ENCODE data around the gene CIRBP. TPM values are rescaled to one million over a fixed set of nuclear protein-coding genes. Genes with fewer than 3 reads are reported as not detected.
"Not testable (repeated sequence)": the region's sequence is repeated elsewhere in the genome, so short reads cannot be mapped to it uniquely, and the experiment has no call there.

CIRBP gene
- total RNA-seq, 4 donors from 2014 or later, result 274 to 578 (median 418) TPM

DNA sequence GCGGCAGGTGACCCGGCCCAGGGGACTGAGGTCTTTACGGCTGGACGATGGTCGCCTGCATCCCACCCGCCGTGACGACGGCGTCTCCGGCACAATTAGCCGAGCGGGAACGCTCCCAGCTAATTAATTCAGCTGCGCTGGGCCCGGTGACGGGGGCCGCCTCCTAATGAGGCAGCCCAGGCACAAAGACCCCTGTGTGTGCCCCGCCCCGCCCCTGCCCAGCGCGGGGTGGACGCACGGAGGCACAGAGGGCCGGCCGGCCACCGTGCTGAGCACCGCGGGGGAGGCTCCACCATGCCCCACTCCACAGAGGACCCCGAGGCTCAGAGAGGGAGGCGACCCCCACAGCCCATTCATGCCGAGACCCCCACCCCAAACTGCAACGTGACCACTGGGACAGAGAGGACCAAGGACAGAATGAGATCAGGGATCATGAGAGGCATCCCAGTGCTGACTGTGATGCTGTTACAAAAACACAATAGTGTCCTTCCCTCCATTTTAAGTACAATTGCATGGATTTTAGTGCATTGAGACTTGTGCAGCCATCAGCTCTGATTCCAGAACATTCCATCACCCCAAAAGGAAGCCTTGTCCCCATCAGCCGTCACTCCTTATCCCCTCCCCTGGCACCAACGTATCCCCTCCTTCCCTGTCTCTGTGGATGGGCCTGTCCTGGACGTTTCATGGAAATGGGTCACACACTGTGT, 33.6 kb downstream of the CIRBP start:
- no peaks in the 10 kb centered on the region for H3K36me3 ChIP-seq
- H3K27me3 ChIP-seq, result peaks cover 0 to 3% (median 0%) of the 10 kb centered on the region in 3 donors
- no peak for DNase-seq
- intact Hi-C loops (cut with DNase I; ENCODE audit: low total_unique reads), result no loop called here
- in situ Hi-C loops (cut with MboI; ENCODE audit: low sequenced_read_pairs in 4 of 4), result no loop called here
- no peak for ATAC-seq
- no peak overlapping the region for H3K4me3 ChIP-seq
- no peak for TF ChIP-seq POLR2A (IDR thresholded peaks at IDR 0.05)
- TF ChIP-seq, protein P1, sequence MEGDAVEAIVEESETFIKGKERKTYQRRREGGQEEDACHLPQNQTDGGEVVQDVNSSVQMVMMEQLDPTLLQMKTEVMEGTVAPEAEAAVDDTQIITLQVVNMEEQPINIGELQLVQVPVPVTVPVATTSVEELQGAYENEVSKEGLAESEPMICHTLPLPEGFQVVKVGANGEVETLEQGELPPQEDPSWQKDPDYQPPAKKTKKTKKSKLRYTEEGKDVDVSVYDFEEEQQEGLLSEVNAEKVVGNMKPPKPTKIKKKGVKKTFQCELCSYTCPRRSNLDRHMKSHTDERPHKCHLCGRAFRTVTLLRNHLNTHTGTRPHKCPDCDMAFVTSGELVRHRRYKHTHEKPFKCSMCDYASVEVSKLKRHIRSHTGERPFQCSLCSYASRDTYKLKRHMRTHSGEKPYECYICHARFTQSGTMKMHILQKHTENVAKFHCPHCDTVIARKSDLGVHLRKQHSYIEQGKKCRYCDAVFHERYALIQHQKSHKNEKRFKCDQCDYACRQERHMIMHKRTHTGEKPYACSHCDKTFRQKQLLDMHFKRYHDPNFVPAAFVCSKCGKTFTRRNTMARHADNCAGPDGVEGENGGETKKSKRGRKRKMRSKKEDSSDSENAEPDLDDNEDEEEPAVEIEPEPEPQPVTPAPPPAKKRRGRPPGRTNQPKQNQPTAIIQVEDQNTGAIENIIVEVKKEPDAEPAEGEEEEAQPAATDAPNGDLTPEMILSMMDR (IDR thresholded peaks at IDR 0.05 in 4 of 5, conservative IDR thresholded peaks at IDR 0.05 in 1 of 5), result no peak
- no peak overlapping the region for H3K27ac ChIP-seq
- H3K9me3 ChIP-seq, result no peaks in the 10 kb centered on the region
- no peaks in the 10 kb centered on the region for H3K4me1 ChIP-seq

DNA sequence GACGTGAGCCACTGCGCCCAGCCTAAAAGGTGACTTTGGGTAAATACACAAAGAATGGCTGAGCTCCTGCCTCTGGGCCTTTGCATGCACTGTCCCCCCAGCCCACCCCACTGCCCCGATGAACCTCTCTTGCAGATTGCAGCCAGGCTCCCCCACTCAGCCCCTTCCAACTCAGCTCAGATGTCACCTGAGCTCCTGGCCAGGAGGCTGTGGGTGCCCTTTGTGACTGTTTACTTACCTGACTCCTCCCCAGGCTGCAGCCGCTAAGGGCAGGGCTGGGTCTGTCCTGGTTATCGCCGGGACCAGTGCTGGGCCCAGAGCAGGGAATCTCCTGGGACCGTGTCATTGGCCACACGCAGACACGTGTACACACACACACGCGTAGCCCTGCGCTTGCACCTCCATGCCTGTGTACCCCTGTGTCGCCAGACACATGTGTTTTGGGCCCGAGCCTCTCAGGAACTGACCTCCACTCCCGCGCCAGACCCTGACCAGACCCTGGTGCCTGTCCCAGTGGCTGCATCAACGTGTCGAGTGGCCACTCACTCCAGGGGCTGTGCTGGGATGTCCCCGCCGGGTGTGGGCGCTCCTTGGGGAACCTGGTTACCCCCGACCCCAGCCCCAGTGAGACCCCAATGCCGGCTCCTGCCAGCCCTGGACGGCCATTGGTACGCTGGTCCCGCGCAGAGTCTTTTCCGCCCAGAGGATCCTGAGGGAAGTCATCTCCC, 35.2 kb downstream of the CIRBP start:
- H3K27ac ChIP-seq, result no peak overlapping the region
- in situ Hi-C loops (cut with MboI; ENCODE audit: low sequenced_read_pairs in 4 of 4) (no loop called here), intact Hi-C loops (cut with DNase I; ENCODE audit: low total_unique reads) (no loop called here)
- H3K36me3 ChIP-seq, result no peaks in the 10 kb centered on the region
- no peak for ATAC-seq
- DNase-seq, result no peak
- no peak overlapping the region for H3K4me3 ChIP-seq
- H3K9me3 ChIP-seq, result no peaks in the 10 kb centered on the region
- TF ChIP-seq, protein P1 (IDR thresholded peaks at IDR 0.05 in 4 of 5, conservative IDR thresholded peaks at IDR 0.05 in 1 of 5), result no peak
- no peak for TF ChIP-seq POLR2A (IDR thresholded peaks at IDR 0.05)
- peaks cover 0 to 3% (median 0%) of the 10 kb centered on the region in 3 donors for H3K27me3 ChIP-seq
- no peaks in the 10 kb centered on the region for H3K4me1 ChIP-seq

DNA sequence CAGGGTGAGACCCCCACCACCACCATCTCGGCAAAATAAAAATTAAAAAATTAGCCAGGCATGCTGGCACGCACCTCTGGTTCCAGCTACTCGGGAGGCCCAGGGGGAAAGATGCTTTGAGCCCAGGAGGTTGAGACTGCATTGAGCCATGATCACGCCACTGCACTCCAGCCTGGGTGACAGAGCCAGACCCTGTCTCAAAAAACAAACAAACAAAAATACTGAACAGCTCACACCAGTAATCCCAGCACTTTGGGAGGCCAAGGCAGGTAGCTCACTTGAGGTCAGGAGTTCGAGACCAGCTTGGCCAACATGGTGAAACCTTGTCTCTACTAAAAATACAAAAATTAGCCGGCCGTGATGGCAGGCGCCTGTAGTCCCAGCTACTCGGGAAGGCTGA, 36.2 kb downstream of the CIRBP start:
- DNase-seq; H3K27me3 ChIP-seq; H3K27ac ChIP-seq; H3K4me1 ChIP-seq; H3K9me3 ChIP-seq; H3K4me3 ChIP-seq; in situ Hi-C loops (cut with MboI; ENCODE audit: low sequenced_read_pairs in 4 of 4); H3K36me3 ChIP-seq; intact Hi-C loops (cut with DNase I; ENCODE audit: low total_unique reads); ATAC-seq: not testable (repeated sequence)

DNA sequence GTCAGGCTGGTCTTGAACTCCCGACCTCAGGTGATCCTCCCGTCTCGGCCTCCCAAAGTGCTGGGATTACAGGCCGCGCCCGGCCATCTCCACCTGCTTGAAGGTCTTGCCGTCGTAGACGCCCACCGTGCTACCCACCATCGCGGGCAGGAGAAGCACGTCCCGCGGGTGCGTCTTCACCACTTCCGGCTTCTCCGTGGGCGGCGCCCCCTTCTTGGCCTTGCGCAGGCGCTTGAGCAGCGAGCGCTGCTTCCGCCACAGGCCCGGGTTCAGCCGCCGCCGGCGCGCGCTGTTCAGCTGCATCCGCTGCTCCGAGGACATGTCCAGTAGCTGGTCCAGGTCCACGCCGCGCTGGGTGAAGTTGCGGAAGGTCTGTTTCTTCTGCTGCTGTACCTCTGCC, 38.2 kb downstream of the CIRBP start:
- Histone ChIP-seq H3K36me3 (no peaks in the 10 kb centered on the region), H3K9me3 (no peaks in the 10 kb centered on the region), H3K4me1 (no peaks in the 10 kb centered on the region), H3K27ac (no peak overlapping the region), H3K27me3 (peaks cover 4 to 8% (median 7%) of the 10 kb centered on the region in 3 donors), H3K4me3 (no peak overlapping the region)
- ATAC-seq (no peak), DNase-seq (no peak)
- in situ Hi-C loops (cut with MboI; ENCODE audit: low sequenced_read_pairs in 4 of 4) (no loop called here), intact Hi-C loops (cut with DNase I; ENCODE audit: low total_unique reads) (no loop called here)
- TF ChIP-seq, protein P1 (IDR thresholded peaks at IDR 0.05 in 4 of 5, conservative IDR thresholded peaks at IDR 0.05 in 1 of 5), result no peak
- TF ChIP-seq POLR2A (IDR thresholded peaks at IDR 0.05), result no peak

GRCh38 chr19:1307755-1308303, 38.7 kb downstream of the CIRBP start:
- H3K4me3 ChIP-seq, result no peak overlapping the region
- no peak for TF ChIP-seq POLR2A (IDR thresholded peaks at IDR 0.05)
- TF ChIP-seq, protein P1 (IDR thresholded peaks at IDR 0.05 in 4 of 5, conservative IDR thresholded peaks at IDR 0.05 in 1 of 5), result no peak
- DNase-seq, result no peak
- no peak overlapping the region for H3K27ac ChIP-seq
- in situ Hi-C loops (cut with MboI; ENCODE audit: low sequenced_read_pairs in 4 of 4) (no loop called here), intact Hi-C loops (cut with DNase I; ENCODE audit: low total_unique reads) (no loop called here)
- no peak for ATAC-seq
- H3K4me1 ChIP-seq, result no peaks in the 10 kb centered on the region
- peaks cover 5 to 8% (median 7%) of the 10 kb centered on the region in 3 donors for H3K27me3 ChIP-seq
- no peaks in the 10 kb centered on the region for H3K36me3 ChIP-seq
- H3K9me3 ChIP-seq, result no peaks in the 10 kb centered on the region
